ENCODE results near the gene ITGB5. TPM values are rescaled to one million over a fixed set of nuclear protein-coding genes. Genes with fewer than 3 reads are reported as not detected.

Gene ITGB5, protein sequence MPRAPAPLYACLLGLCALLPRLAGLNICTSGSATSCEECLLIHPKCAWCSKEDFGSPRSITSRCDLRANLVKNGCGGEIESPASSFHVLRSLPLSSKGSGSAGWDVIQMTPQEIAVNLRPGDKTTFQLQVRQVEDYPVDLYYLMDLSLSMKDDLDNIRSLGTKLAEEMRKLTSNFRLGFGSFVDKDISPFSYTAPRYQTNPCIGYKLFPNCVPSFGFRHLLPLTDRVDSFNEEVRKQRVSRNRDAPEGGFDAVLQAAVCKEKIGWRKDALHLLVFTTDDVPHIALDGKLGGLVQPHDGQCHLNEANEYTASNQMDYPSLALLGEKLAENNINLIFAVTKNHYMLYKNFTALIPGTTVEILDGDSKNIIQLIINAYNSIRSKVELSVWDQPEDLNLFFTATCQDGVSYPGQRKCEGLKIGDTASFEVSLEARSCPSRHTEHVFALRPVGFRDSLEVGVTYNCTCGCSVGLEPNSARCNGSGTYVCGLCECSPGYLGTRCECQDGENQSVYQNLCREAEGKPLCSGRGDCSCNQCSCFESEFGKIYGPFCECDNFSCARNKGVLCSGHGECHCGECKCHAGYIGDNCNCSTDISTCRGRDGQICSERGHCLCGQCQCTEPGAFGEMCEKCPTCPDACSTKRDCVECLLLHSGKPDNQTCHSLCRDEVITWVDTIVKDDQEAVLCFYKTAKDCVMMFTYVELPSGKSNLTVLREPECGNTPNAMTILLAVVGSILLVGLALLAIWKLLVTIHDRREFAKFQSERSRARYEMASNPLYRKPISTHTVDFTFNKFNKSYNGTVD
- 384 TPM for polyA plus RNA-seq (2013, experiment 1 of 2; ENCODE audit: insufficient read length)
- polyA plus RNA-seq (2013, experiment 2 of 2; ENCODE audit: insufficient read length), result 367 TPM

GRCh38 chr3:124887177-124887931, at the start of gene ITGB5:
Gene ITGB5 (minus strand): TSS chr3:124887365. CDS start chr3:124887000, 365 bp downstream.
- peak; percentile 84 for DNase-seq

DNA sequence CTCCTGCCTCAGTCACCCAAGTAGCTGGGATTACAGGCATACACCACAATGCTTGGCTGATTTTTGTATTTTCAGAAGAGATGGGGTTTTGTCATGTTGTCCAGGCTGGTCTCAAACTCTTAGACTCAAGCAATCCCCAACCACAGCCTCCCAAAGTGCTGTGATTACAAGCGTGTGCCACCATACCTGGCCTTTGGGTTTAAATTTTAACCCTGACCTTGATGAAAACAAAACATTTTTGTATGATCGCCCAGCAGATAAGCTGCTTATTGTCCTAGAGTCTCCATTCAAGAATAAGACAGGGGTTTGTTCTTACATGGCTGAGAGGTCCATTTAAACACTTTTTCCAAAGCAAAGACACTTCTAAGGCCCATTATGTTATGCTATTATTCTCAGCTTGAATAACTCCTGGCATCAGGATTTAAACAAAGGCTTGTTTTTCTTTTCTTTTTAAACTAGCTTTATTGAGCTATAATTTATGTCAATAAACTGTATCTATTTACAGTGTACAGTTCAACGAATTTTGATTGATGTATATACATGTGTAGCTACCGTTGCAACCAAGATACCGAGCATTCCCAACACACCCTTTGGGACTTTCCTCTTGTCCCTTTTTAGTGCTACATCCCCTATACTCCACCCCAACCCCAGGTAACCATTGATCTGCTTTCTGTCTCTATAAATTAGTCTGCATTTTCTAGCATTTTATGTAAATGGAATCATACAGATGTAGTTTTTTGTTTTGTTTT, 48.8 kb upstream of the ITGB5 start:
- DNase-seq, result no peak

DNA sequence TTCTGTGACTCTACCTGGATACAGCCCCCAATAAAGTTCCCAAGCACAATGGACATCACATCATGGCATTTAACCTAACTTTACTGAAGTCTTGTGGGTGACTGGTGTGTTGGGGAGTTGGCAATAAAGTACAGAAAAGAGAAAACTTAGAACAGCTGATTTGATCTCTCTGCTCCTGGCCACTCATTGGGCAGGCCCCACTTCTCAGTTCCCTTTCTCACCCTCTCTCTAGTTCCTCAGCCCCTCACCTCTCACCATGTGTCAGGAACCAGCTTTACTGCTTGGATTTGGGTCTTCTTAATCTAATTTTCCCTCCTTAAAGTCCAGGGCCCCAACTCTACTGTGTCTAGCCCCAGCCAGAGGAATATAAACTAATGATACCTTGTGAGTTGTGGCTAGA, 48.1 kb upstream of the ITGB5 start:
- DNase-seq, result no peak

DNA sequence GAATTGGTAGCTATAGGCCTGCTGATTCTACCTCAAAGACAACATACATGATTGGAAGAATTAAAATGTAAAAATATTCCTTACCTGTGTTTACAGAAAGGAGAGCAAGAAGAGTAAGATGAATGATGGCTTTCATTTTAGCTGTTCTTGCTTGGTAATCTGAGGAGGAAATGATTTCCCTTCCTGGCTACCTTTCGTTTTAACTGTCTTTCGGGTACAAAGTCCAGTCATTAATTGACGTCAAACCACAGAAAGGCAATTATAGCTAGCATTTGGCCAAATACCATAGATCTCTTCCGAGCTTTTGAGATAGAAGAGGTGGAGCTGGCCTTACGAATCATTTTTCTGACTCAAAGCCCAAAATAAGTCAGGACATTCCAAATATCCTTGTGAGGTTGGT, 47.4 kb upstream of the ITGB5 start, which contains the start of gene MUC13:
TSS of gene MUC13 (minus strand) at position 175 of the 400 bp plus-strand sequence. CDS start at position 136, 39 bp downstream.
- DNase-seq, result no peak

- peak; percentile 66 for DNase-seq
Measured at GRCh38 chr3:124928333-124929202, 41.4 kb upstream of the ITGB5 start.

DNA sequence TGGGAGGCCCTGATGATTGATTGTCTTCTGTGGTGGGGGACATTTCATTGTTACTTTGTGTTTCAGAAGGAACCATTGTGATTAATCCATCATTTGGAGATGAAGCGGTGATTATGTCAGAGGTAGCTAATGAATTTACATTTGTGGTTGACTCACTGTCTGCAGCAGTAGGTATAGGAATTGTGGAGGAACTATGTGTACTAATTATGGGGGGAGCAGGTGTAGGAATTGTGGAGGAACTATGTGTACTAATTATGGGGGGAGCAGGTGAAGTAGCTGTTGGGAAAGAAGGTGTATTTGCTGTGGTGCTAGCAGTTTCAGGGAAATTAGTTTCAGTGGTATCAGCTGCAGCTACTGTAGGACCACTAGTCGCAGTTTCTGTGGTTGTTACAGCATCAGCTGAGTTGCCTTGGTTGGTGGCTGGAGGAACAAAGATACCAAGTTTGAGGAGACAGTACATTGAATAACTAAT, 40.4 kb upstream of the ITGB5 start:
- no peak for DNase-seq

DNA sequence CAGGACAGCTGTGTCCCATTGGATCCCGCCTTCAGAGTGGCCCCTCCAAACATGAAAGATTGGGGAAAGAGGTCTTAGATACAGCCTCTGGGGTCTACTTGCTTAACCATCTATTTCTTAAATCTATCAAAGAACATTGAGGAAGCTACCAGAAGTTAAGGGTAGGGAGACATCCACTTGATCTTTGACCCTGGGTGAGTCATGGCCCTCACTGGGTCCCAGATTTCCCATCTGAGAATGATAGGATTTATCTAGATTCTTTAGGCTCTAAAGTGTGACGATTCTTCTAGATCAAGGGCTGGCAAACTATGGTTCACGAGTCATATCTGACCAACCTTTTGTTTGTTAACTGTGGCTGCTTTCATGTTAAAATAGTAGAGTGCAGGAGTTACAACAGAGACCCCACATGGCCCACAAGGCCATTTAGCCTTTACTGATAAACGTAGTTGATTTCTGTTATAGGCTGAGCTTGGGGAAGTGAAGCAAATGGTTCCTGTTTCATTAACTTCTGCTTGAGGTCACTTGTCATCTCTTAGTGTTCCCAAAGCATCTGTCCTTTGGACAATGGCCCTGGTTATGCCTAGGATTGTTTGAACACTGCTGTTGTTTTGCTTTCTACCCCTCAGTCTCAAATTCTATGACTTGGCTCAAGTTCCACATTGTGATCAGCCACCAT, 39.4 kb upstream of the ITGB5 start:
- DNase-seq, result no peak

DNA sequence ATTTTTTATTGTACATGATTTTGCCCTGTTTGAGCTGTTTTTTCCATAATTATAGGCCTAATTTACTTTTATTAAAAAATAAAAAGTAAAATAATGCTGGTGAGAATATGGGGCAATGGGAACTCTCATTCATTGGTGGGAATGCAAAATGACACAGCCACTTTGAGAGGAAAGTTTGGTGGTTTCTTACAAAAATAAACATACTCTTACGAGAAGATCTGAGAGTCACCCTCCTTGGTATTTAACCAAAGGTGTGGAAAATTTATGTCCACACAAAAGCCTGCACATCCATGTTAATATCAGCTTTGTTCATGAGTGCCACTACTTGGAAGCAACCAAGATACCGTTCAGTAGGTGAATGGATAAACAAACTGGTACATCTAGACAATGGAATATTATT, 37.6 kb upstream of the ITGB5 start:
- no peak for DNase-seq

GRCh38 chr3:124923833-124924232, 36.7 kb upstream of the ITGB5 start:
- DNase-seq, result no peak

DNA sequence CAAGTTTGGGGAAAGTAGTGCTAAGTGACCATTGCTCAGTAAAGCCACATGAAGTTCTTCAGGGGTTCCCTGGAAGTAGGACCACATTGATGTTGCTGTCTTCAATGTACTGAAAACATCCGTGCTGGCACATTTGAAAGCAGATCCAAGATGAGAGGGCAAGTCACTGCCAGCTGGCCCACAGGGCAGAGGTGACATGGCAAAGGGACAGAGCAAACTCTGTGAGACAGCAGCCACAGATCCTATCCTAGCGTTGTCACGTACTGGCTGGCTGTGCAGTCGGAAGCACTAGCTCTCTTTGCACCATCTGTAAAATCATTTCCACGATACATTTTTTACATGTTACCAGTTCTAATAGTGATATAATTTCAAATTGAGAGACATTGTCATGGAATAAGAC, 33.6 kb upstream of the ITGB5 start:
- no peak for DNase-seq

- DNase-seq, result peak; percentile 60
Measured at GRCh38 chr3:124919756-124920155, 32.6 kb upstream of the ITGB5 start.

- DNase-seq, result no peak
Measured at GRCh38 chr3:124918524-124918923, 31.4 kb upstream of the ITGB5 start.

DNA sequence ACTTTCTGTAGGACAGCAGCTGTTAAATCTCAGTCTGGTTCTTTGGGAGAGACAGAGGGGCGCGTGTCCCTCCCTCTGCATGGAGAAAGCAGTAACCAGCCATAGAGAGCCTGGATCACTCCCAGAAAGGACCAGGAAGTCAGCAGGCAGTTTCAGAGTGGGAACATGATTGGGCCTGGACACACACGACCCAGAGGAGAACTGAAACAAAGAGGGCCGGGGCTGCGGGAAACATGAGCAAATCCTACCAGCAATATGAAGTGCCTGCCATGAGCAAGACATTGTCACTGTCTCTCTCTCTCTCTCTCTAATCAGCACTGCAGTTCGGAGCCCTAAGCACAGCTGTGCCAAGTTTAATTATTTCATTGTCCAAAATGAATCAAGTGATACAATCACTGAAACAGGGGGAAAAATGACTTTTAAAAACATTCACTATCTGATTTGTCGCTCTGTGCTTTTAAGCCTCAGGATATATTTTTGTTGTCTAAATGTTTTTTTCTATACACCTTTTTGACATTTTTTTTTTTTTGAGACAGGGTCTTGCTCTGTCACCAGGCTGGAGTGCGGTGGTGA, 29.8 kb upstream of the ITGB5 start:
- no peak for DNase-seq

DNA sequence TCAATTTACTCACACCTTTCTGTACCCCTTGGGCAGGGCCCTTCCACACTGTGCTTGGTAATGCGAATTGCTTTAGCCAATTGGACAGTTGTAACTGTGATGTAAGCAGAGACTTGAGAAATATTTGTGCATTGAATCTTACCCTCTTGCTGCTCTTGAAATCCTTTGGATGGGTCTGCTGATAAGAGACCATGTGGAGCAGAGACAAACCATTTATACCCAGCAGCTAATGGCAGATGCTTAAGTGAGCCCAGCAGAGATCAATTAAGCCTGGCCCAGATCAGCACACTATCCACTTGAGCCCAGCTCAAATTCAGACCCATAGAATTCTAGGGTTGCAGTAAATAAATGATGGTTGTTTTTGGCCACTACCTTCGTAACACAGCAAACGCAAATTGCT, 28.1 kb upstream of the ITGB5 start:
- no peak for DNase-seq

GRCh38 chr3:124907957-124908356, 20.8 kb upstream of the ITGB5 start:
- no peak for DNase-seq

DNA sequence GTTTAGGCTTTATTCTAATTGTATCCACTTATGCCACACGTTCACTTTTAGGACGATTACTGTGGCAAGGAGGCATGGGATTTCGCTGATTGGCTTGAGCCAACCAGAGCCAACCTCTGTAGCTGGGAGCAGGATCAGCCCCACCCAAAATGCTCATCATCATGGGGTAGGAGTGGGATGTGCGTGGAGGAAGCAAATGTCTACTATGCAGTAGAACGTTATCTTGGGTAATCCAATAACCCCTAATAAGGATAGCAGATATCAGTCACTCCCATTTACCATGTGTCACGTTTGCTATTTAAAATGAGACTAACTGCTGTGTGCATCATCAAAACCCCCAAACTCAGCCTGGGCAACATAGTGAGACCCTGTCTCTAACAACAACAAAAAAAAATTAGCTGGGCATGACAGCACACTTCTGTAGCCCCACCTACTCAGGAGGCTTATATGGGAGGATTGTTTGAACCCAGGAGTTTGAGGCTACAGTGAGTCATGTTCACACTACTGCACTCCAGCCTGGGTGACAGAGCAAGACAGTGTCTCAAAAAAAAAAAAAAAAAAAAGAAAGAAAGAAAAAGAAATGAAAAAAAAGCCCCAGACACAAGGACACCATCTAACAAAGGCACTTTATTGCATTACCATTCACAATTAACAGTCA, 17.8 kb upstream of the ITGB5 start:
- DNase-seq, result no peak

GRCh38 chr3:124903896-124904834, 17.0 kb upstream of the ITGB5 start:
- DNase-seq, result peak; percentile 37
